Measurements from ENCODE around the gene LRG1.

LRG1 gene

DNA sequence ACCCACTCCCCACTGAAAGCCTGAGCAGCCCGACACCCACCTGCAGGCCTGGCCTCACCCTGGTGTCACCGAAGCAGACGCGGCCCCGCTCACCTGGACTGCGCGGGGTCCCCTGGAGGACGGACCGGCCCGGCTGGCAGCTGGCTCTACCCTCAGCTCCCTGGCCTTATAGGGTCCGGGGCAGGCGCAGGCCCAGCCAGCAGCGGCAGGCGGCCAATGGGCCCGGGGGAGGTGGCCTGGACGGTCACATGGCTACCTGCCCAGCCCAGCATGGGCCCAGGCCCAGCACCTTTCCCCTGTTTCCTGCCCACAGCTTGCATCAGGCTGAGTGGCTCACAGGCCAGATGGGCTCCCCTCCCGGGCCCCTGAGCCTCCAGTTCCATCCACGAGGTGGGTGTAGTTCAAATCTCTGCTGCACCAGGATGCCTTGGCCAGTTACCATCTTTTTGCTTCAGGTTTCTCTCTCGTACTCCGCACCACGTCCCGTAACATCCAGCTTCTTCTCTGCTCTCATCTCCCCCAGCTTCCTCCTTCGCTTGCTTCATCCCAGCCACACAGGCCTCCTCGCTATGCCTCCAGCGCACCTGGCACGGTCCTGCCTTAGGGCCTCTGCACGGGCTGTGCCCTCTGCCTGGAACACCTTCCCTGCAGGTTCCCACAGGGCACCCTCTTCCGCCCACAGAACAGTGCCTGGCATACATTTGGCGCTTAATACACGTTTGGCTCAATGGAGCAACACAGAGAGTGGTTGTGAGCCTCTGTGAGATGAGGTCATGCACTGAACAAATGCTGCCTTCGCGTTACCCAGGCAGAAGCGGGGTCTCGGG lies 21.3 kb downstream of the LRG1 start, which contains the start of gene PLIN4:
PLIN4 (minus strand) TSS at position 142 of the 827 bp plus-strand sequence. CDS start 214 bp downstream, outside the sequence.
- no peaks in the 10 kb centered on the region for H3K36me3 ChIP-seq (replicated peaks; ENCODE audit: low read depth, low read length)
- no peaks in the 10 kb centered on the region for H3K79me2 ChIP-seq (ENCODE audit: low read length)
- H3K27ac ChIP-seq (ENCODE audit: low read length) = no peak within 1 kb of the TSS
- H3K4me3 ChIP-seq (ENCODE audit: low read length) = no peak within 1 kb of the TSS
- no peak within 1 kb of the TSS for H3K4me2 ChIP-seq (ENCODE audit: low read length)
- no peak within 1 kb of the TSS for H3K9ac ChIP-seq (ENCODE audit: low read length)
- peaks cover 19% of the 10 kb centered on the region for H3K4me1 ChIP-seq (ENCODE audit: low read length)
- H2AFZ ChIP-seq (ENCODE audit: low read depth, low read length) = no peak within 1 kb of the TSS
- no peaks in the 10 kb centered on the region for H4K20me1 ChIP-seq (ENCODE audit: insufficient read depth, low read length)
- H3K27me3 ChIP-seq (ENCODE audit: low read depth, low read length) = peaks cover 12% of the 10 kb centered on the region
- TF ChIP-seq, protein P1, sequence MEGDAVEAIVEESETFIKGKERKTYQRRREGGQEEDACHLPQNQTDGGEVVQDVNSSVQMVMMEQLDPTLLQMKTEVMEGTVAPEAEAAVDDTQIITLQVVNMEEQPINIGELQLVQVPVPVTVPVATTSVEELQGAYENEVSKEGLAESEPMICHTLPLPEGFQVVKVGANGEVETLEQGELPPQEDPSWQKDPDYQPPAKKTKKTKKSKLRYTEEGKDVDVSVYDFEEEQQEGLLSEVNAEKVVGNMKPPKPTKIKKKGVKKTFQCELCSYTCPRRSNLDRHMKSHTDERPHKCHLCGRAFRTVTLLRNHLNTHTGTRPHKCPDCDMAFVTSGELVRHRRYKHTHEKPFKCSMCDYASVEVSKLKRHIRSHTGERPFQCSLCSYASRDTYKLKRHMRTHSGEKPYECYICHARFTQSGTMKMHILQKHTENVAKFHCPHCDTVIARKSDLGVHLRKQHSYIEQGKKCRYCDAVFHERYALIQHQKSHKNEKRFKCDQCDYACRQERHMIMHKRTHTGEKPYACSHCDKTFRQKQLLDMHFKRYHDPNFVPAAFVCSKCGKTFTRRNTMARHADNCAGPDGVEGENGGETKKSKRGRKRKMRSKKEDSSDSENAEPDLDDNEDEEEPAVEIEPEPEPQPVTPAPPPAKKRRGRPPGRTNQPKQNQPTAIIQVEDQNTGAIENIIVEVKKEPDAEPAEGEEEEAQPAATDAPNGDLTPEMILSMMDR (IDR thresholded peaks at IDR 0.05; ENCODE audit: low read depth, low read length) = no peak
- no peak for TF ChIP-seq EZH2phosphoT487 (IDR thresholded peaks at IDR 0.05; ENCODE audit: low read depth)
- no peaks in the 10 kb centered on the region for H3K9me3 ChIP-seq (ENCODE audit: insufficient read depth, low read length)

DNA sequence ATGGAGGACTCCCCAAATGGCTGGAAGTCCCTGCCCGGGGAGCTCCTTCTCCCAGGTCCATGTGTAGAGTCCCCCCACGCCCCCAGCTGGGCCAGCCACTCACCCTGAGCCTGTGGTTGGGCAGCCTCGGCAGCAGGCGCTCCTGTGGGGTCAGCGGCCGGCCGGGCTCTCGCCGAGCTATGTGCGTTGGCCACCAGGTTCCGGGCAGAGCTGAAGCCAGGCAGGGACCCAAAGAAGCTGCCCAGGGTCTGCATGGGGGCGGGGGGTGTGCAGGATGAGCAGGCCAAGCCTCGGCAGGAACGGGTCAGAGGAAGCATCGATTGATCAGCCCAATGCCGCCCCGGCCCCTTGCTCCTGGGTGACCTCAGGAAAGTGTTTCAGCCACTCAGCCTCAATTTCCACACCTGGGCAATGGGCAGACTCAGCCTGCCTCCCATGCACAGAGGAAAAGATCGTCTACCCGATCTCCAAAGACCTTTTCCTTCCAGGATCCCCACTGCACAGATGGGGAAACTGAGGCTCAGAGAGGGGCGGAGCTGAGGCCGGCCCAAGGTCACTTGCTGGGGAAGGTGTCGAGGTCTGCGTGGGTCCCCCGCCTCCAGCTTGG lies 22.3 kb downstream of the LRG1 start:
- H2AFZ ChIP-seq (ENCODE audit: low read depth, low read length) = no peak overlapping the region
- no peak overlapping the region for H3K4me3 ChIP-seq (ENCODE audit: low read length)
- H4K20me1 ChIP-seq (ENCODE audit: insufficient read depth, low read length) = no peaks in the 10 kb centered on the region
- no peaks in the 10 kb centered on the region for H3K36me3 ChIP-seq (replicated peaks; ENCODE audit: low read depth, low read length)
- H3K4me2 ChIP-seq (ENCODE audit: low read length) = no peak overlapping the region; the same call in 1 of the 2 replicates
- no peaks in the 10 kb centered on the region for H3K9me3 ChIP-seq (ENCODE audit: insufficient read depth, low read length)
- no peak overlapping the region for H3K27ac ChIP-seq (ENCODE audit: low read length)
- H3K27me3 ChIP-seq (ENCODE audit: low read depth, low read length) = peaks cover 12% of the 10 kb centered on the region
- H3K79me2 ChIP-seq (ENCODE audit: low read length) = no peaks in the 10 kb centered on the region
- no peak overlapping the region for H3K9ac ChIP-seq (ENCODE audit: low read length)
- peaks cover 19% of the 10 kb centered on the region for H3K4me1 ChIP-seq (ENCODE audit: low read length)
- TF ChIP-seq, protein P1 (IDR thresholded peaks at IDR 0.05; ENCODE audit: low read depth, low read length) = no peak
- TF ChIP-seq EZH2phosphoT487 (IDR thresholded peaks at IDR 0.05; ENCODE audit: low read depth) = no peak

DNA sequence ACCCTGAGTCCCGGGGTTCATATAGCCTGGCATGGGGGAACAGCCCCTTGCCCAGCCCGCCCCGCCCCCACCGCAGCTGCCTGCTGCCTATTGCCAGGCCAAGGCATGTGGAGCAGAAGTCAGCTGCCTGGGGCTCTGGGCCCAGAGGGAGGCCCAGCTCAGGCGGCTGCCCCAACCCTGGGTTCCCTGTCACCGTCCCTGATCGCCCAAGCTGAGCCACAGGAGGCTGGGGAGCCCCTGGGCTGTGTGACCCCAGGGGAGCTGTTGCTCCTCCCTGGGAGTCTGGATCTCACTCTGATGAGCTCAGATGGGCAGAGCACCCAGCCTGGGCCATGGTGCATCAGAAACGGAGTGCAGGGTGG lies 22.9 kb downstream of the LRG1 start:
- TF ChIP-seq, protein P1 (IDR thresholded peaks at IDR 0.05; ENCODE audit: low read depth, low read length) = no peak
- no peak for TF ChIP-seq EZH2phosphoT487 (IDR thresholded peaks at IDR 0.05; ENCODE audit: low read depth)
- Histone ChIP-seq H4K20me1 (ENCODE audit: insufficient read depth, low read length) (no peaks in the 10 kb centered on the region), H3K4me1 (ENCODE audit: low read length) (peaks cover 19% of the 10 kb centered on the region), H3K79me2 (ENCODE audit: low read length) (no peaks in the 10 kb centered on the region), H3K4me3 (ENCODE audit: low read length) (no peak overlapping the region), H3K27ac (ENCODE audit: low read length) (no peak overlapping the region), H3K27me3 (ENCODE audit: low read depth, low read length) (peaks cover 10% of the 10 kb centered on the region), H3K36me3 (replicated peaks; ENCODE audit: low read depth, low read length) (no peaks in the 10 kb centered on the region), H3K9ac (ENCODE audit: low read length) (peak overlapping the region; percentile 10; the same call in 1 of the 2 replicates), H2AFZ (ENCODE audit: low read depth, low read length) (peak overlapping the region; percentile 22; the same call in 1 of the 2 replicates), H3K4me2 (ENCODE audit: low read length) (peak overlapping the region; percentile 56), H3K9me3 (ENCODE audit: insufficient read depth, low read length) (no peaks in the 10 kb centered on the region)

All from OCI-LY3 (cell line).